ENCODE data around the gene FAM89B. TPM values are rescaled to one million over a fixed set of nuclear protein-coding genes. Genes with fewer than 3 reads are reported as not detected.

FAM89B gene
- total and polyA plus RNA-seq, 2 of the 8 experiments (the other 6 are each of a cell fraction or from before 2014, with no cell fraction given): 15.8 to 32.4 TPM

- TF ChIP-seq CHD7 (IDR thresholded peaks at IDR 0.05; ENCODE audit: insufficient replicate concordance, low read length) (no peak), RAD21 (IDR thresholded peaks at IDR 0.05 in 1 of 2, conservative IDR thresholded peaks at IDR 0.05 in 1 of 2; ENCODE audit: low read depth in 2 of 2, low read length in 2 of 2) (no peak), TEAD4 (IDR thresholded peaks at IDR 0.05; ENCODE audit: low read depth, low read length) (no peak), SP4 (IDR thresholded peaks at IDR 0.05; ENCODE audit: low read length) (no peak), SIRT6 (IDR thresholded peaks at IDR 0.05; ENCODE audit: low read length) (no peak), ZNF274 (IDR thresholded peaks at IDR 0.05; ENCODE audit: borderline replicate concordance, extremely low read depth, low read length) (no peak), KDM4A (IDR thresholded peaks at IDR 0.05; ENCODE audit: low read depth, low read length, severe bottlenecking) (no peak), HDAC2 (IDR thresholded peaks at IDR 0.05; ENCODE audit: borderline replicate concordance in 1 of 2, low read depth in 2 of 2, low read length in 2 of 2) (no peak), TAF1 (IDR thresholded peaks at IDR 0.05; ENCODE audit: low read depth, low read length) (no peak), EP300 (IDR thresholded peaks at IDR 0.05; ENCODE audit: borderline replicate concordance in 1 of 2, low read depth in 2 of 2, low read length in 2 of 2) (no peak), CHD1 (IDR thresholded peaks at IDR 0.05; ENCODE audit: low read depth, low read length) (no peak), GABPA (IDR thresholded peaks at IDR 0.05; ENCODE audit: borderline replicate concordance, insufficient read depth, low read length) (no peak)
Observed at GRCh38 chr11:65604258-65604657, 31.9 kb downstream of the FAM89B start (continued).

Measured in H1 (cell line).